Tibial nerve (tissue), 4 donors: ENCODE results near the gene GRM3. TPM values are rescaled to one million over a fixed set of nuclear protein-coding genes. Genes with fewer than 3 reads are reported as not detected.

Experiments used
- DNase-seq, 2 donors: peaks; one replicate each; pipeline ENCODE4 v3.0.0-alpha.2; 2019; ENCODE audit warnings: low spot score in 2 of 2
- H3K27ac ChIP-seq, 4 donors: fragments of 200-600 bp; sonication (generic) in 3 of 4; one replicate each; pipeline ENCODE4 v1.5.1; 2017 to 2019; ENCODE audit warnings: mild to moderate bottlenecking in 1 of 4
- H3K27me3 ChIP-seq, 2 donors: fragments of 200-600 bp; sonication (generic) in 1 of 2; one replicate each; pipeline versions ENCODE4 v1.5.1 to v1.6.0; 2017 to 2019
- H3K36me3 ChIP-seq, 3 donors: fragments of 200-600 bp; sonication (generic); one replicate each; pipeline ENCODE4 v1.5.1; 2018 to 2019
- H3K4me1 ChIP-seq, 4 donors: fragments of 200-600 bp; sonication (generic) in 3 of 4; one replicate each; pipeline ENCODE4 v1.5.1; 2017 to 2019
- H3K4me3 ChIP-seq, 4 donors: fragments of 200-600 bp; sonication (generic) in 3 of 4; one replicate each; pipeline ENCODE4 v1.5.1; 2017 to 2019; ENCODE audit warnings: mild to moderate bottlenecking in 1 of 4, moderate library complexity in 1 of 4
- H3K9me3 ChIP-seq, 4 donors: fragments of 200-600 bp; sonication (generic) in 3 of 4; one replicate each; pipeline ENCODE4 v1.5.1; 2017 to 2019
- EP300 ChIP-seq, 2 donors: sonication (generic); formaldehyde crosslinking; IDR thresholded peaks; one replicate each; pipeline ENCODE4 v1.6.1; 2017; ENCODE audit warnings: antibody characterized with exemption in 2 of 2, mild to moderate bottlenecking in 1 of 2
- POLR2A ChIP-seq, 2 donors: fragments of 450-650 bp; IDR thresholded peaks; one replicate each; pipeline ENCODE4 v1.6.1; 2017; ENCODE audit warnings: antibody characterized with exemption in 2 of 2, mild to moderate bottlenecking in 2 of 2, moderate library complexity in 2 of 2
- WGBS, 2 donors: methylation state at CpG; one replicate each; pipeline ENCODE4 v1.1.5; 2018; 5-methylcytosine and 5-hydroxymethylcytosine counted together
- total RNA-seq, 4 donors: library from RNA; depleted of rRNA; stranded (reverse); fragments of >200 nt; gene quantifications; one replicate each; pipeline ENCODE4 v1.1.0, GENCODE V29; 2016
- TF ChIP-seq, protein P1 (sequence below), 5 experiments: fragments of 200-600 bp in 3 of 5; fragments of 450-650 bp in 2 of 5; sonication (generic) in 3 of 5; IDR thresholded peaks; one replicate each; pipeline ENCODE4 v1.5.1; 2016 to 2019; ENCODE audit warnings: antibody characterized with exemption in 5 of 5, mild to moderate bottlenecking in 3 of 5, moderate library complexity in 2 of 5

GRM3 gene
- total RNA-seq, 4 donors from 2014 or later: not detected

DNA sequence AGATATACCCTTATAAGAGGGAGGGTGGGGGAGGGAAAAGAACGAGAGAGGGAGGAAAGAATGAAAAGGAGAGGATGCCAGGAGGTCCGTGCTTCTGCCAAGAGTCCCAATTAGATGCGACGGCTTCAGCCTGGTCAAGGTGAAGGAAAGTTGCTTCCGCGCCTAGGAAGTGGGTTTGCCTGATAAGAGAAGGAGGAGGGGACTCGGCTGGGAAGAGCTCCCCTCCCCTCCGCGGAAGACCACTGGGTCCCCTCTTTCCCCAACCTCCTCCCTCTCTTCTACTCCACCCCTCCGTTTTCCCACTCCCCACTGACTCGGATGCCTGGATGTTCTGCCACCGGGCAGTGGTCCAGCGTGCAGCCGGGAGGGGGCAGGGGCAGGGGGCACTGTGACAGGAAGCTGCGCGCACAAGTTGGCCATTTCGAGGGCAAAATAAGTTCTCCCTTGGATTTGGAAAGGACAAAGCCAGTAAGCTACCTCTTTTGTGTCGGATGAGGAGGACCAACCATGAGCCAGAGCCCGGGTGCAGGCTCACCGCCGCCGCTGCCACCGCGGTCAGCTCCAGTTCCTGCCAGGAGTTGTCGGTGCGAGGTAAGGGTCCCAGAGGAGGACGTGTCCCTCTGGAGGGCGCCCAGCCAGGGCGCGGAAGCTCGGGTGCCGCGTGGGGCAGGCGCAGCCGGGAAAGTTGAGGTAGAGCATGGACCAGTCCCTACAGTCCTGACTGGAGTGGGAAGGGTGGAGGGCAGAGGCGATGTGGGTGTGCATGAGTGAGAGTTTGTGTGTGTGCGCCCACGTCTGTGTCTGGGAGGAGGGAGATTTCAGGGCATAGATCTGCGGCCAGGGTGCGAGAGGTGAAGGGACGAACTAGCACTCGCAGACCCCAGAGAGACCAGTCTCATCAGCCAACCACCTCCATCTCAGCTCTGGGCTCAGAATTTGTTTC, 844 bp downstream of the GRM3 start:
- Histone ChIP-seq H3K4me3 (peak overlapping the region in 2 of 4 donors; percentile 3 to 40), H3K27me3 (peaks cover 0 to 34% of the 10 kb centered on the region in 2 donors), H3K4me1 (peaks cover 0 to 22% (median 3%) of the 10 kb centered on the region in 4 donors), H3K36me3 (no peaks in the 10 kb centered on the region), H3K9me3 (no peaks in the 10 kb centered on the region), H3K27ac (no peak overlapping the region)
- TF ChIP-seq EP300 (IDR thresholded peaks at IDR 0.05) (no peak), POLR2A (IDR thresholded peaks at IDR 0.05) (no peak)
- TF ChIP-seq, protein P1, sequence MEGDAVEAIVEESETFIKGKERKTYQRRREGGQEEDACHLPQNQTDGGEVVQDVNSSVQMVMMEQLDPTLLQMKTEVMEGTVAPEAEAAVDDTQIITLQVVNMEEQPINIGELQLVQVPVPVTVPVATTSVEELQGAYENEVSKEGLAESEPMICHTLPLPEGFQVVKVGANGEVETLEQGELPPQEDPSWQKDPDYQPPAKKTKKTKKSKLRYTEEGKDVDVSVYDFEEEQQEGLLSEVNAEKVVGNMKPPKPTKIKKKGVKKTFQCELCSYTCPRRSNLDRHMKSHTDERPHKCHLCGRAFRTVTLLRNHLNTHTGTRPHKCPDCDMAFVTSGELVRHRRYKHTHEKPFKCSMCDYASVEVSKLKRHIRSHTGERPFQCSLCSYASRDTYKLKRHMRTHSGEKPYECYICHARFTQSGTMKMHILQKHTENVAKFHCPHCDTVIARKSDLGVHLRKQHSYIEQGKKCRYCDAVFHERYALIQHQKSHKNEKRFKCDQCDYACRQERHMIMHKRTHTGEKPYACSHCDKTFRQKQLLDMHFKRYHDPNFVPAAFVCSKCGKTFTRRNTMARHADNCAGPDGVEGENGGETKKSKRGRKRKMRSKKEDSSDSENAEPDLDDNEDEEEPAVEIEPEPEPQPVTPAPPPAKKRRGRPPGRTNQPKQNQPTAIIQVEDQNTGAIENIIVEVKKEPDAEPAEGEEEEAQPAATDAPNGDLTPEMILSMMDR (IDR thresholded peaks at IDR 0.05): no peak
- 1 to 5% methylated on average over 34 to 40 of the region's 42 CpGs for WGBS, 2 donors
- no peak for DNase-seq

DNA sequence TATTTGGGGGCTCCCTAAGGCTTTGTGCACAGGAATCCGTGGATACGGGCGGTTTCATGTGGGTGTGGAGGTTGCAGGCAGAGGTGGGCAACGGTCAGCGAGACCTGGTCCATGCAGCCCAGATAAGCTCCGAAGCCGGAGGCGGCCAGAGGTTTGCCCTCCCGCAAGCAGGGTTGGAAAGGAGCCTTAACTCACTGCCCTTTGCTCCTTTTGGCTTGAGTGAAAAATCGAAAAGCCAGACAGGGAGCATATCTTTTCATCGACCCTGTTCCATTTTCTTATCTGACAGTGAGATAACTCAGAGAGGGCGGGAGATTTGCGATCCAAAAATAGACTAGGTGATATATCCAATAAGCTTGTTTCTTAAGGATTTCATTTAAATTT, 1.5 kb downstream of the GRM3 start:
- Histone ChIP-seq H3K4me1 (peaks cover 0 to 22% (median 3%) of the 10 kb centered on the region in 4 donors), H3K27ac (no peak overlapping the region), H3K27me3 (peaks cover 0 to 34% of the 10 kb centered on the region in 2 donors), H3K4me3 (no peak overlapping the region), H3K9me3 (no peaks in the 10 kb centered on the region), H3K36me3 (no peaks in the 10 kb centered on the region)
- 20 to 26% methylated on average over 13 of the region's 13 CpGs for WGBS, 2 donors
- DNase-seq: no peak
- TF ChIP-seq POLR2A (IDR thresholded peaks at IDR 0.05): no peak
- TF ChIP-seq, protein P1 (IDR thresholded peaks at IDR 0.05): no peak
- no peak for TF ChIP-seq EP300 (IDR thresholded peaks at IDR 0.05)

DNA sequence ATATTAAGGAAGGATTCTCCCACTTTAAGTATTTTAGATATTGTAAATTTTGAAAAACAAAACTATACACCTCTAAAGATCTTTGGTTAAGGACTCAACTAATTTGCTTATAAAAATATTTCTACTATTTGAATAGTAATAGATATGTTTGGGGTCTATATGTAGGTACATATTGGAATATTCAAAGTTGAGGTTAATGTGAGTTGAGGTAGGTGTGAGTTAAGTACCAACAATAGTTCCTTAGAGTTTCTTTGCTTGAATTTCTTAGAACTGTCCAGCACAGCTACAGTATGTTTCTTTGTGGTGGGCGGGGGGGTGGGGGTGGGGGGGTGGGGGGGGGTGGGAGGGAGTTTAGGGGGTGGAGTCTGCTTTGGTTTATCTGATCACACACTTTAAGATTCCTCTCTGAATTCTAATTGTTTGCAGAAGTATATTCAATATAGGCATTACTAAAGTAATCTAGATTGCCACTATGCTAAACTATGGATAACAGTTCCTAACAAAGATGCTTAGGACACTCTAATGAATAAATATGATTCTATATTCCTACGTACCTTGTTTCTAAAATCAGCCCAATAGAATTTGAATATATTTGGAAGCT, 2.1 kb downstream of the GRM3 start:
- DNase-seq: no peak
- WGBS, 2 donors: 49 to 51% methylated on average over 2 of the region's 2 CpGs
- Histone ChIP-seq H3K27me3 (peaks cover 0 to 34% of the 10 kb centered on the region in 2 donors), H3K27ac (no peak overlapping the region), H3K4me3 (no peak overlapping the region), H3K36me3 (no peaks in the 10 kb centered on the region), H3K9me3 (no peaks in the 10 kb centered on the region), H3K4me1 (peaks cover 0 to 22% (median 3%) of the 10 kb centered on the region in 4 donors)
- TF ChIP-seq EP300 (IDR thresholded peaks at IDR 0.05) (no peak), POLR2A (IDR thresholded peaks at IDR 0.05) (no peak)
- TF ChIP-seq, protein P1 (IDR thresholded peaks at IDR 0.05): no peak

DNA sequence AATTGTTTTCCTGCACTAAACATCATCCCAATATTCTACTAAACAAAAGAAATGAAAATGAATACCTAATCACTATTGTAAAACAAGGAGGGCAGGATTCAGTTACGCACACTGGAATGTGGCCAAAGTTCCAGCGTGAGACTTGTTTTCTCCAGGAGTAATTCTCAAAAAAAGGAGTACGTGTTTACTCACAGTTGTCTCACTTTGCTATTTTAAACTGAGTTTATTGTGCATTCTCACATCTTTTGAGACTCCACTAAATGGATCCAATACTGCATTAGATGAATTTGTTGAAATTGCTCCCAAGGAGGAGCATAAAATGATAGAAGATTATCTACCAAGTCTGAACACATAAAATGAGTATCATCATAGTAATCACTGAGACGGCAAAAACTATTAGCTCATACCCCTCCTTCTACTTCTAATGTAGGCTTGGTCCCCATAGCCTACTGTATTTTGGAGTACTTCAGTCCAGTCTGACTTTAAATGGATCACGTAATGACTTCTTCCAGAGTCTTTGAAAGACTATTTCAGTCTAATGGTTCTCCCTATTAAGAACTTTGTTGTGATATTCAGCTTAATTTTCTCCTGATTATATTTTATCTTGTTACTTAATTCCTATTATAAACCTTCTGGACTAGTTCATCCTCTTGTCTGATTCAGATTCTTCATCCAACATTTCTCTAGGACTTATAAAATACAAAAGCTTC, 3.8 kb downstream of the GRM3 start:
- Histone ChIP-seq H3K27me3 (peaks cover 0 to 28% of the 10 kb centered on the region in 2 donors), H3K4me1 (peaks cover 0 to 22% (median 3%) of the 10 kb centered on the region in 4 donors), H3K27ac (no peak overlapping the region), H3K36me3 (no peaks in the 10 kb centered on the region), H3K4me3 (no peak overlapping the region), H3K9me3 (no peaks in the 10 kb centered on the region)
- WGBS, 2 donors: 64 to 73% methylated on average over 5 of the region's 5 CpGs
- TF ChIP-seq, protein P1 (IDR thresholded peaks at IDR 0.05): no peak
- no peak for TF ChIP-seq POLR2A (IDR thresholded peaks at IDR 0.05)
- TF ChIP-seq EP300 (IDR thresholded peaks at IDR 0.05): no peak
- no peak for DNase-seq
